OCI-LY1 (cell line): ENCODE results near the gene POLR2J.

Source experiments
- H2AFZ ChIP-seq: fragments of 200-600 bp; sonication (generic), shearing (Covaris generic); 2 replicates; pipeline ENCODE4 v1.6.0; 2014; ENCODE audit warnings: antibody characterized with exemption, mild to moderate bottlenecking, low read length
- H3F3A ChIP-seq: fragments of 200-600 bp; sonication (generic), shearing (Covaris generic); 2 replicates; pipeline ENCODE4 v1.6.0; 2014; ENCODE audit warnings: mild to moderate bottlenecking, antibody characterized with exemption, low read length, moderate library complexity; ENCODE audit not compliant: insufficient read depth
- H3K27ac ChIP-seq: fragments of 200-600 bp; sonication (generic); 2 replicates; pipeline ENCODE4 v1.5.1; 2014; ENCODE audit warnings: low read length, mixed run types, mild to moderate bottlenecking, low read depth; ENCODE audit not compliant: poor library complexity, severe bottlenecking
- H3K27me3 ChIP-seq: fragments of 200-600 bp; sonication (generic); 2 replicates; pipeline ENCODE4 v1.6.0; 2014; ENCODE audit warnings: antibody characterized with exemption, mild to moderate bottlenecking, low read length, moderate library complexity; ENCODE audit not compliant: insufficient read depth
- H3K36me3 ChIP-seq: fragments of 200-600 bp; sonication (generic); 2 replicates; pipeline ENCODE4 v1.6.1; 2014; ENCODE audit warnings: mild to moderate bottlenecking, antibody characterized with exemption, low read length, moderate library complexity, mixed read lengths; ENCODE audit not compliant: insufficient read depth
- H3K4me1 ChIP-seq: fragments of 200-600 bp; sonication (generic); 2 replicates; pipeline ENCODE4 v1.5.1; 2014; ENCODE audit warnings: mild to moderate bottlenecking, low read length, moderate library complexity; ENCODE audit not compliant: insufficient read depth, severe bottlenecking
- H3K4me2 ChIP-seq: fragments of 200-600 bp; sonication (generic), shearing (Covaris generic); 2 replicates; pipeline ENCODE4 v1.6.1; 2014; ENCODE audit warnings: low read length
- H3K4me3 ChIP-seq: fragments of 200-600 bp; sonication (generic); 2 replicates; pipeline ENCODE4 v1.5.1; 2014; ENCODE audit warnings: low read length, low read depth, mild to moderate bottlenecking, mixed read lengths; ENCODE audit not compliant: poor library complexity, severe bottlenecking
- H3K79me2 ChIP-seq: fragments of 200-600 bp; shearing (Covaris generic); 2 replicates; pipeline ENCODE4 v1.6.1; 2016; ENCODE audit warnings: mixed run types, low read length, mixed read lengths; ENCODE audit not compliant: insufficient read depth
- H3K9ac ChIP-seq: fragments of 200-600 bp; sonication (generic), shearing (Covaris generic); 2 replicates; pipeline ENCODE4 v1.6.1; 2014; ENCODE audit warnings: mild to moderate bottlenecking, low read length, mixed read lengths
- H3K9me2 ChIP-seq: fragments of 200-600 bp; sonication (generic), shearing (Covaris generic); 2 replicates; pipeline ENCODE4 v1.6.1; 2014; ENCODE audit warnings: low read depth, mild to moderate bottlenecking, low read length, mixed read lengths
- H3K9me3 ChIP-seq: fragments of 200-600 bp; shearing (Covaris generic); 2 replicates; pipeline ENCODE4 v1.6.1; 2014; ENCODE audit warnings: low read length, mixed read lengths
- H4K20me1 ChIP-seq: fragments of 200-600 bp; sonication (generic), shearing (Covaris generic); 2 replicates; pipeline ENCODE4 v1.6.0; 2016; ENCODE audit warnings: mild to moderate bottlenecking, low read length; ENCODE audit not compliant: insufficient read depth
- CTCF ChIP-seq: fragments of 200-600 bp; sonication (generic), shearing (Covaris generic); IDR thresholded peaks from 2 replicates; pipeline ENCODE4 v1.5.1; 2017; ENCODE audit warnings: mild to moderate bottlenecking, antibody characterized with exemption, low read length, moderate library complexity, mixed read lengths
- EZH2 ChIP-seq: fragments of 200-600 bp; sonication (generic), shearing (Covaris generic); IDR thresholded peaks from 2 replicates; pipeline ENCODE4 v1.8.0; 2017; ENCODE audit warnings: borderline replicate concordance, mixed run types, mild to moderate bottlenecking, antibody characterized with exemption, low read length, moderate library complexity, mixed read lengths

POLR2J gene

GRCh38 chr7:102464577-102465280 is 14.0 kb downstream of the POLR2J start, which contains the start of the genes ALKBH4 and LRWD1:
ALKBH4 (minus strand) TSS chr7:102464863; CDS start chr7:102464836, 27 bp downstream.
LRWD1 (plus strand) TSS chr7:102464984; CDS start chr7:102465081, 97 bp downstream.
- 0 out of 2 replicates have a peak within 1 kb of the TSS, but pooled peaks have one; percentile 51 for H2AFZ ChIP-seq
- H3K9me3 ChIP-seq = no peaks in the 10 kb centered on the region
- H3K9ac ChIP-seq = peak within 1 kb of the TSS; percentile 95
- H4K20me1 ChIP-seq = no peaks in the 10 kb centered on the region
- no peaks in the 10 kb centered on the region for H3F3A ChIP-seq
- H3K4me2 ChIP-seq = peak within 1 kb of the TSS; percentile 83
- peaks cover 33% of the 10 kb centered on the region for H3K4me1 ChIP-seq
- H3K4me3 ChIP-seq = peak within 1 kb of the TSS; percentile 90
- H3K27me3 ChIP-seq = no peaks in the 10 kb centered on the region
- H3K9me2 ChIP-seq = no peaks in the 10 kb centered on the region
- H3K27ac ChIP-seq = peak within 1 kb of the TSS; percentile 65
- peaks cover 12% of the 10 kb centered on the region for H3K79me2 ChIP-seq
- no peak for TF ChIP-seq CTCF
- TF ChIP-seq EZH2 = no peak
- H3K36me3 ChIP-seq = peaks cover 24% of the 10 kb centered on the region; the same call in 1 of the 2 replicates

GRCh38 chr7:102463841-102464576 is 14.7 kb downstream of the POLR2J start:
- 0 out of 2 replicates have a peak overlapping the region, but pooled peaks have one; percentile 51 for H2AFZ ChIP-seq
- H3K27ac ChIP-seq = peak overlapping the region; percentile 25
- H3K4me1 ChIP-seq = peaks cover 33% of the 10 kb centered on the region
- H3K9me2 ChIP-seq = no peaks in the 10 kb centered on the region
- no peaks in the 10 kb centered on the region for H3K27me3 ChIP-seq
- no peaks in the 10 kb centered on the region for H4K20me1 ChIP-seq
- TF ChIP-seq EZH2 (no peak), CTCF (no peak)
- peaks cover 12% of the 10 kb centered on the region for H3K79me2 ChIP-seq
- peak overlapping the region; percentile 83 for H3K4me2 ChIP-seq
- peaks cover 23% of the 10 kb centered on the region; the same call in 1 of the 2 replicates for H3K36me3 ChIP-seq
- H3F3A ChIP-seq = no peaks in the 10 kb centered on the region
- peak overlapping the region; percentile 90 for H3K4me3 ChIP-seq
- peak overlapping the region; percentile 95 for H3K9ac ChIP-seq
- no peaks in the 10 kb centered on the region for H3K9me3 ChIP-seq

- no peak for TF ChIP-seq EZH2
- TF ChIP-seq CTCF = no peak
- peaks cover 12% of the 10 kb centered on the region for H3K79me2 ChIP-seq
- H2AFZ ChIP-seq = no peak overlapping the region
- H3K4me3 ChIP-seq = no peak overlapping the region
- H3K9ac ChIP-seq = no peak overlapping the region
- H3K36me3 ChIP-seq = peaks cover 35% of the 10 kb centered on the region
- no peaks in the 10 kb centered on the region for H4K20me1 ChIP-seq
- H3K27me3 ChIP-seq = no peaks in the 10 kb centered on the region
- H3K9me2 ChIP-seq = no peaks in the 10 kb centered on the region
- H3K4me1 ChIP-seq = peaks cover 12% of the 10 kb centered on the region
- no peak overlapping the region for H3K4me2 ChIP-seq
- no peak overlapping the region for H3K27ac ChIP-seq
- no peaks in the 10 kb centered on the region for H3F3A ChIP-seq
- no peaks in the 10 kb centered on the region for H3K9me3 ChIP-seq
Measured at GRCh38 chr7:102460467-102460866, 18.3 kb downstream of the POLR2J start.
